ENCODE results near the gene HAO2. TPM values are rescaled to one million over a fixed set of nuclear protein-coding genes. Genes with fewer than 3 reads are reported as not detected.

Gene HAO2
- total and polyA plus RNA-seq, 7 donors: not detected

DNA sequence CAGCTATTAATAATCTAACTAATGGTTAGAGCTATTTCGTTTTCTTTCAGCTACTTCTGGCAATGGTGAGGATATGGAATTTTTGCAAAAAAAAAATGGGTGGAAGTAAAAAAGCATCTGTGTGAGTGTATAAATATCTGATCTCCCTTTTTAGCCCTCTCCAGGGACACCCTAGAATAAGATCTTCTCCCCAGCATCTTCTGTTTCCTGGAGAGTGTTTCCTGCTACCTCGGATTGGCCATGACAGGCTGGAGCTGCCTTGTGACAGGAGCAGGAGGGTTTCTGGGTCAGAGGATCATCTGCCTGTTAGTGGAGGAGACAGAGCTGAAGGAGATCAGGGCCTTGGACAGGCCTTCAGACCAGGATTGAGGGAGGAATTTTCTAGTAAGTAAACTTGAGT is 70.2 kb downstream of the HAO2 start:
- Histone ChIP-seq H3K9me3 (no peaks in the 10 kb centered on the region), H3K27me3 (ENCODE audit: insufficient read depth in 3 of 3, low read length in 2 of 3) (peaks cover 0 to 4% (median 0%) of the 10 kb centered on the region in 3 donors), H3K36me3 (ENCODE audit: insufficient read depth in 1 of 2, low read depth in 1 of 2) (no peaks in the 10 kb centered on the region), H3K4me3 (no peak overlapping the region), H3K4me1 (no peaks in the 10 kb centered on the region), H3K27ac (no peak overlapping the region)
- DNase-seq (no peak), ATAC-seq (no peak)
- intact Hi-C loops (cut with DNase I): no loop called here
- WGBS, 3 donors: 45 to 64% (median 56%) methylated on average over 2 of the region's 2 CpGs
- TF ChIP-seq, protein P1, sequence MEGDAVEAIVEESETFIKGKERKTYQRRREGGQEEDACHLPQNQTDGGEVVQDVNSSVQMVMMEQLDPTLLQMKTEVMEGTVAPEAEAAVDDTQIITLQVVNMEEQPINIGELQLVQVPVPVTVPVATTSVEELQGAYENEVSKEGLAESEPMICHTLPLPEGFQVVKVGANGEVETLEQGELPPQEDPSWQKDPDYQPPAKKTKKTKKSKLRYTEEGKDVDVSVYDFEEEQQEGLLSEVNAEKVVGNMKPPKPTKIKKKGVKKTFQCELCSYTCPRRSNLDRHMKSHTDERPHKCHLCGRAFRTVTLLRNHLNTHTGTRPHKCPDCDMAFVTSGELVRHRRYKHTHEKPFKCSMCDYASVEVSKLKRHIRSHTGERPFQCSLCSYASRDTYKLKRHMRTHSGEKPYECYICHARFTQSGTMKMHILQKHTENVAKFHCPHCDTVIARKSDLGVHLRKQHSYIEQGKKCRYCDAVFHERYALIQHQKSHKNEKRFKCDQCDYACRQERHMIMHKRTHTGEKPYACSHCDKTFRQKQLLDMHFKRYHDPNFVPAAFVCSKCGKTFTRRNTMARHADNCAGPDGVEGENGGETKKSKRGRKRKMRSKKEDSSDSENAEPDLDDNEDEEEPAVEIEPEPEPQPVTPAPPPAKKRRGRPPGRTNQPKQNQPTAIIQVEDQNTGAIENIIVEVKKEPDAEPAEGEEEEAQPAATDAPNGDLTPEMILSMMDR (IDR thresholded peaks at IDR 0.05): no peak

DNA sequence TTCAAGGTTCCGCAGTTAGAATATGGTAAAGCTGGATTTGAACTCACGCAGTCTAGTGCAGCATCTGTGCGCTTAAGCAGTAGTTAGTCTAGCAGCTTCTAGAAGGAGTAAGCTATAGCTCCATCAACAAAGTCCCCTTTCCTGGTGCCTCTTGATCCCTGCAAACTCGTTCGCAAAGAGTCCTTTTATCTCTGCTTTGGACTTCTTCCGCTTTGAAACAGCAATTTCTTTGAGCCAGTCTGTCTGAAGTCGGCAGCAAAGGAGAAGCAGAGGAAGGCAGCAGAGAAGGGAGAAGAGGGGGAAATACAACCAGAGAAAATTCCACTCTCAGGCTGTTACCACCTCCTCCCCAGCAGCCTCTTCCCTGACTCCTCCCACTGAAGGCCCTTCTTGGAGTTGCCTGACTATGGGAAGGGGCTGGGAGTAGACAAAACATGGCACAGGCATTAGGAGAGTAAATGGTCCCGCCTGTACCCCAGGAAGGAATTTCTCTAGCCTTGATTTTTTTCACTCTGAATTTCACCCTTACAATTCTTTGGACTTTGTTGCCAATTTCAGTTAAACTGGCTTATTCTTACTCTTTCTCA is 72.2 kb downstream of the HAO2 start:
- H3K4me3 ChIP-seq: no peak overlapping the region
- no peaks in the 10 kb centered on the region for H3K4me1 ChIP-seq
- no peak for DNase-seq
- no peak for ATAC-seq
- no peaks in the 10 kb centered on the region for H3K36me3 ChIP-seq (ENCODE audit: insufficient read depth in 1 of 2, low read depth in 1 of 2)
- TF ChIP-seq, protein P1 (IDR thresholded peaks at IDR 0.05): no peak
- H3K27me3 ChIP-seq (ENCODE audit: insufficient read depth in 3 of 3, low read length in 2 of 3): peaks cover 0 to 4% (median 0%) of the 10 kb centered on the region in 3 donors
- intact Hi-C loops (cut with DNase I): no loop called here
- no peaks in the 10 kb centered on the region for H3K9me3 ChIP-seq
- no peak overlapping the region for H3K27ac ChIP-seq
- 61 to 68% (median 65%) methylated on average over 8 of the region's 8 CpGs for WGBS, 3 donors

DNA sequence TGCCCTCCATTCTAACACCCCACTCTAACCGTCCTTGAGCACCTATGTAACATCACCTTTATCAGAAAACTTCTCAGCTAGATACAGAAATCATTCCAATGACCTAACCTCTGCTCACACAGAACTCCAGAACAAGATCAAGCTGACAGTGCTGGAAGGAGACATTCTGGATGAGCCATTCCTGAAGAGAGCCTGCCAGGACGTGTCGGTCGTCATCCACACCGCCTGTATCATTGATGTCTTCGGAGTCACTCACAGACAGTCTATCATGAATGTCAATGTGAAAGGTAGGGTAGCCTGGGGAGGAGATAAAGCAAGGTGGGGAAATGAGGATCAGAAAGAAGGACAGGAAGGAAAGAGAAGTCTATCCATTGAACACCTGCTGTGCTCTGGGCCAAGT is 74.2 kb downstream of the HAO2 start:
- no peak for DNase-seq
- 85 to 89% (median 85%) methylated on average over 6 of the region's 6 CpGs for WGBS, 3 donors

More for the DNA sequence above, 74.2 kb downstream of the HAO2 start:
- H3K9me3 ChIP-seq: no peaks in the 10 kb centered on the region
- no peak for ATAC-seq
- H3K4me3 ChIP-seq: no peak overlapping the region
- no peaks in the 10 kb centered on the region for H3K36me3 ChIP-seq (ENCODE audit: insufficient read depth in 1 of 2, low read depth in 1 of 2)
- H3K27me3 ChIP-seq (ENCODE audit: insufficient read depth in 3 of 3, low read length in 2 of 3): peaks cover 0 to 4% (median 0%) of the 10 kb centered on the region in 3 donors
- H3K4me1 ChIP-seq: no peaks in the 10 kb centered on the region
- no peak overlapping the region for H3K27ac ChIP-seq
- intact Hi-C loops (cut with DNase I): no loop called here
- TF ChIP-seq, protein P1 (IDR thresholded peaks at IDR 0.05): no peak

Other genes with a start within 250 kb of the HAO2 start
- gene WARS2, start 228.1 kb upstream of the HAO2 start, total RNA-seq: 10 to 100 TPM in 3 of 4 donors, 1 to 10 TPM in 1; 7.7 to 10.8 (median 10.6) TPM
- 1 to 10 TPM; 3.4 to 7.8 (median 3.6) TPM for gene WARS2, start 228.1 kb upstream of the HAO2 start, polyA plus RNA-seq
- gene HSD3B2, start 46.4 kb downstream of the HAO2 start, total RNA-seq: 1 to 10 TPM in 1 of 4 donors, not detected in 3; 5.4 TPM
- not detected for gene HSD3B2, start 46.4 kb downstream of the HAO2 start, polyA plus RNA-seq
- not detected for gene HSD3B1, start 138.4 kb downstream of the HAO2 start, total RNA-seq
- gene HSD3B1, start 138.4 kb downstream of the HAO2 start, polyA plus RNA-seq: not detected

Measured in psoas muscle (tissue), 8 donors.